Esophagus muscularis mucosa (tissue), 4 donors: ENCODE data around the gene WWOX. TPM values are rescaled to one million over a fixed set of nuclear protein-coding genes. Genes with fewer than 3 reads are reported as not detected.
A peak's percentile ranks its signal among the peaks of the same experiment; 100 is the strongest.

ENCODE experiments used
- DNase-seq: peaks from one replicate; pipeline ENCODE4 v3.0.0-alpha.2; 2017; ENCODE audit errors: extremely low spot score
- H3K27ac ChIP-seq, 4 donors: fragments of 200-600 bp; sonication (generic); replicated peaks in 1 of 4; 1 replicate in 3 of 4; 2 replicates in 1 of 4; pipeline ENCODE4 v1.5.1; 2016 to 2019; ENCODE audit warnings: mild to moderate bottlenecking in 1 of 4
- H3K27me3 ChIP-seq, 4 donors: fragments of 200-600 bp; sonication (generic); one replicate each; pipeline versions ENCODE4 v1.5.1 to v1.6.0; 2016 to 2019
- H3K36me3 ChIP-seq, 4 donors: fragments of 200-600 bp; sonication (generic); one replicate each; pipeline ENCODE4 v1.5.1; 2016 to 2019
- H3K4me1 ChIP-seq, 4 donors: fragments of 200-600 bp; sonication (generic); one replicate each; pipeline ENCODE4 v1.5.1; 2016 to 2019
- H3K4me3 ChIP-seq, 4 donors: fragments of 200-600 bp; sonication (generic); 1 replicate in 2 of 4; 2 replicates in 2 of 4; pipeline ENCODE4 v1.5.1; 2016 to 2019; ENCODE audit warnings: mild to moderate bottlenecking in 4 of 4, moderate library complexity in 1 of 4
- H3K9me3 ChIP-seq, 4 donors: fragments of 200-600 bp; sonication (generic); 1 replicate in 3 of 4; 2 replicates in 1 of 4; pipeline ENCODE4 v1.5.1; 2016 to 2019
- EP300 ChIP-seq: sonication (generic); formaldehyde crosslinking; IDR thresholded peaks from one replicate; pipeline ENCODE4 v1.6.1; 2017; ENCODE audit warnings: antibody characterized with exemption
- POLR2A ChIP-seq: fragments of 450-650 bp; IDR thresholded peaks from one replicate; pipeline ENCODE4 v1.6.1; 2017; ENCODE audit warnings: antibody characterized with exemption, moderate library complexity, mild to moderate bottlenecking, low read depth
- POLR2AphosphoS5 ChIP-seq, 2 donors: sonication (generic); formaldehyde crosslinking; IDR thresholded peaks; one replicate each; pipeline ENCODE4 v1.6.1; 2017; ENCODE audit warnings: antibody characterized with exemption in 2 of 2
- WGBS: methylation state at CpG from one replicate; pipeline ENCODE4 v1.1.5; 2018; 5-methylcytosine and 5-hydroxymethylcytosine counted together
- intact Hi-C: fragments of 100-400 bp; cut with DNase I; formaldehyde crosslinking; loops from one replicate; pipeline ENCODE4 v1.15.1; 2023
- total RNA-seq, 4 donors: library from RNA; depleted of rRNA; stranded (reverse); fragments of >200 nt; gene quantifications; one replicate each; pipeline versions ENCODE4 v1.1.0 to v1.2.1, GENCODE V29; 2016
- TF ChIP-seq, protein P1 (sequence below), 3 experiments: fragments of 200-600 bp in 2 of 3; fragments of 450-650 bp in 1 of 3; sonication (generic) in 2 of 3; IDR thresholded peaks; one replicate each; pipeline ENCODE4 v1.5.1; 2017 to 2019; ENCODE audit warnings: antibody characterized with exemption in 3 of 3, mild to moderate bottlenecking in 2 of 3, moderate library complexity in 1 of 3

WWOX gene
- total RNA-seq, 4 donors from 2014 or later = 14.4 to 27.8 (median 15.4) TPM

DNA sequence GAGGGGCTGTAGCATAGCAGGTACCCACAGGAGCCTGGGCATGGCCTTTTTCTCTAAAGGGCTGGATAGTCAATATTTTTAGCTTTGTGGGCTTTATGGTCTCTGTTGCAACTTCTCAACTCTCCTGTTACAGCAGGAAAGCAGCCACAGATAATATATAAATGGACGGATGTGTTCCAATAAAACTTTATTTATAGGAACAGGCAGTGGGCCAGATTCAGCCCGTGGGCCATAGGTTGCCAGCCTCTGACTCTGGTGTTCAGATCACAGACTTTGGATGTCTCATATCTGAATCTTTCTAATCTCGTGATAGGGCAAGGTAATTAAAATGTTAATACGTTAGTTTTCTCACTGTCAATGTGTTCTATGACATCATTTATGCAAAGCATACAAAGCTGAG, 136.4 kb downstream of the WWOX start:
- H3K27ac ChIP-seq = no peak overlapping the region
- WGBS = 88% methylated on average over 4 of the region's 4 CpGs
- no peaks in the 10 kb centered on the region for H3K27me3 ChIP-seq
- DNase-seq = no peak
- TF ChIP-seq, protein P1, sequence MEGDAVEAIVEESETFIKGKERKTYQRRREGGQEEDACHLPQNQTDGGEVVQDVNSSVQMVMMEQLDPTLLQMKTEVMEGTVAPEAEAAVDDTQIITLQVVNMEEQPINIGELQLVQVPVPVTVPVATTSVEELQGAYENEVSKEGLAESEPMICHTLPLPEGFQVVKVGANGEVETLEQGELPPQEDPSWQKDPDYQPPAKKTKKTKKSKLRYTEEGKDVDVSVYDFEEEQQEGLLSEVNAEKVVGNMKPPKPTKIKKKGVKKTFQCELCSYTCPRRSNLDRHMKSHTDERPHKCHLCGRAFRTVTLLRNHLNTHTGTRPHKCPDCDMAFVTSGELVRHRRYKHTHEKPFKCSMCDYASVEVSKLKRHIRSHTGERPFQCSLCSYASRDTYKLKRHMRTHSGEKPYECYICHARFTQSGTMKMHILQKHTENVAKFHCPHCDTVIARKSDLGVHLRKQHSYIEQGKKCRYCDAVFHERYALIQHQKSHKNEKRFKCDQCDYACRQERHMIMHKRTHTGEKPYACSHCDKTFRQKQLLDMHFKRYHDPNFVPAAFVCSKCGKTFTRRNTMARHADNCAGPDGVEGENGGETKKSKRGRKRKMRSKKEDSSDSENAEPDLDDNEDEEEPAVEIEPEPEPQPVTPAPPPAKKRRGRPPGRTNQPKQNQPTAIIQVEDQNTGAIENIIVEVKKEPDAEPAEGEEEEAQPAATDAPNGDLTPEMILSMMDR (IDR thresholded peaks at IDR 0.05) = no peak
- no peak for TF ChIP-seq POLR2AphosphoS5 (IDR thresholded peaks at IDR 0.05)
- TF ChIP-seq EP300 = no peak
- TF ChIP-seq POLR2A = no peak
- peaks cover 0 to 7% (median 5%) of the 10 kb centered on the region in 4 donors for H3K4me1 ChIP-seq
- H3K9me3 ChIP-seq = no peaks in the 10 kb centered on the region
- intact Hi-C loops = loop anchor here (2.0 kb wide), 1 partner anchor 113 kb away; no protein-coding TSS in a partner anchor
- no peak overlapping the region for H3K4me3 ChIP-seq
- no peaks in the 10 kb centered on the region for H3K36me3 ChIP-seq

DNA sequence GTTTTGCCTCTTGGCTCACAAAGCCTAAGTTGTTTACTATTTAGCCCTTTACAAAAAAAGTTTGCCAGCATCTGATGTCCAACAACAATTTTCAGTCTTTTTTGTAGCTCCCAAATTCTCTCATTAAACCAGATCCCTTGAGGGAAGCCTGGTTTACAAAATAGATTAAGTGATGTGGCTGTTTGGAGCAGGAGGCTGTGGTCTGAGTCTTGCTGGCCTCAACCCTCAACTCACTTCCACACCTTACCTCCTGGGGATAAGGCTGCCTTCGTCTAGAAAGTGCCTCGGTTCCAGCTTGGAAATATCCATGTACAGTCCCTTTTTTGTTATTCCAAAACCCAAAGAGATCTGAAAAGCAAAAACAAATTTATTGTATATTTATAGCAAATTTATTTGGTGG, 138.4 kb downstream of the WWOX start:
- no peak overlapping the region for H3K4me3 ChIP-seq
- no peak overlapping the region for H3K27ac ChIP-seq
- no peaks in the 10 kb centered on the region for H3K27me3 ChIP-seq
- intact Hi-C loops = no loop called here
- 62% methylated on average over 2 of the region's 2 CpGs for WGBS
- TF ChIP-seq POLR2A (no peak), EP300 (no peak), POLR2AphosphoS5 (IDR thresholded peaks at IDR 0.05) (no peak)
- TF ChIP-seq, protein P1 (IDR thresholded peaks at IDR 0.05) = no peak
- H3K9me3 ChIP-seq = no peaks in the 10 kb centered on the region
- H3K36me3 ChIP-seq = no peaks in the 10 kb centered on the region
- peaks cover 0 to 7% (median 5%) of the 10 kb centered on the region in 4 donors for H3K4me1 ChIP-seq
- DNase-seq = no peak

DNA sequence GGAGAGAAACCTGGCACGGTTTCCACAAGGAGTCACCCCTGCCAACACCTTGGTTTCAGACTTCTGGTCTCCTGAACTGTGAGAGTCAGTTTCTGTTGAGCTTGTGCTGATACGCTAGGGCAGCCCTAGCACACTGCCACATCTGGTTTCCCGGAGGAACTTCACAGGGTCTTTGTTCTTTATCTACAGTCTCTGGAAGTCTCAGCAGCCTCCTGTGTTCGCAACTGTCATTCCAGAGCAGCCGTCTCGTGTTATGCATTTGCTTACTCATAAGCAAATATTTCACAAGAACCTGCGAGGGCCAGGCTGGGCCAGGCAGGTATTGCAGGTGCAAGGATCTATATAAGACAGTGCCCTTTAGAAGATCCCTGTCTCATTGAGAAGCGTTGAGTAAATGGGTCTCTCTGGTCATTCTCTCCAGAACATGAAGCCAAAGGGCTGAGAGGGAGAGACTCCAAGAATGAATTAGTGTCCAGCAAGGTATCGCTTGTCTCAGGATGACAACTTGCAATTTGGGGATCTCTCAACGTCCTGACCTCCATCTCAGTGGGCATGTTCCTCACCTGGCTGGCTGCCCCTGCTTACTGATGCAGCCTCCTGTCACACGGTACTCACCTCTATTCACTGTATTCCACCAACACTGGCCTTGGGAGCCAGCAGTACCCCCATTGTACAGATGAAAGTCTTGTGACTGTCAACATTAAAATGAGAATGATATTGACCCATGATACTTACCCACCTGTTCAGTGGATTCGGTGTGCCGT, 141.2 kb downstream of the WWOX start:
- Histone ChIP-seq H3K9me3 (no peaks in the 10 kb centered on the region), H3K36me3 (no peaks in the 10 kb centered on the region), H3K27me3 (no peaks in the 10 kb centered on the region), H3K4me1 (peaks cover 0 to 5% (median 2%) of the 10 kb centered on the region in 4 donors), H3K27ac (no peak overlapping the region), H3K4me3 (no peak overlapping the region)
- TF ChIP-seq POLR2AphosphoS5 (IDR thresholded peaks at IDR 0.05) = no peak
- no peak for TF ChIP-seq POLR2A
- no peak for TF ChIP-seq EP300
- TF ChIP-seq, protein P1 (IDR thresholded peaks at IDR 0.05) = no peak
- 93% methylated on average over 13 of the region's 13 CpGs for WGBS
- intact Hi-C loops = no loop called here
- peak; percentile 39 for DNase-seq

DNA sequence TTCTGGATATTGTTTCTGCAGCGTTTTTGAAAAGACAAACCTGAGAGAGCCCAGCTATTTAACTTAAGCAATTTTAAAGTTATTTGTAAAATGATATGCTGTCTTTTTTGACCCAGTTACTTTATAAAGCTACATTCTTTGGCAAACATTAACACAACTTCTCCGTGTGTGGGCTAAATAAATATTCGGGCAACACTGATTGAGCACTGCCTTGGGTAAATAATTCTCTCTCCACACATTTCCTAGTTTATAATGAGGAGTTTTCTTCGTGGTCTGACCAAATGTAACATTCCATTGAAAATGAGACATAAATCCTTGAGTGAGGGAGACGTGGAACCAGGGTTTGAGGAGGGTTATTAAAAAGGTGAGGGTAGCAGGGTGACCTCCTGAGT, 142.8 kb downstream of the WWOX start:
- H3K4me1 ChIP-seq = peaks cover 0 to 5% (median under 1%) of the 10 kb centered on the region in 4 donors
- no peak overlapping the region for H3K27ac ChIP-seq
- H3K36me3 ChIP-seq = no peaks in the 10 kb centered on the region
- TF ChIP-seq EP300 = no peak
- TF ChIP-seq POLR2AphosphoS5 (IDR thresholded peaks at IDR 0.05) = no peak
- TF ChIP-seq, protein P1 (IDR thresholded peaks at IDR 0.05) = no peak
- H3K27me3 ChIP-seq = no peaks in the 10 kb centered on the region
- no peak overlapping the region for H3K4me3 ChIP-seq
- 57% methylated on average over 5 of the region's 5 CpGs for WGBS
- peak; percentile 39 for DNase-seq
- intact Hi-C loops = no loop called here
- H3K9me3 ChIP-seq = no peaks in the 10 kb centered on the region
